ENCODE measurements around the gene DACH1. TPM values are rescaled to one million over a fixed set of nuclear protein-coding genes. Genes with fewer than 3 reads are reported as not detected.

The DACH1 gene
- total RNA-seq, 2 experiments from 2014 or later: 0.71 to 0.89 TPM

DNA sequence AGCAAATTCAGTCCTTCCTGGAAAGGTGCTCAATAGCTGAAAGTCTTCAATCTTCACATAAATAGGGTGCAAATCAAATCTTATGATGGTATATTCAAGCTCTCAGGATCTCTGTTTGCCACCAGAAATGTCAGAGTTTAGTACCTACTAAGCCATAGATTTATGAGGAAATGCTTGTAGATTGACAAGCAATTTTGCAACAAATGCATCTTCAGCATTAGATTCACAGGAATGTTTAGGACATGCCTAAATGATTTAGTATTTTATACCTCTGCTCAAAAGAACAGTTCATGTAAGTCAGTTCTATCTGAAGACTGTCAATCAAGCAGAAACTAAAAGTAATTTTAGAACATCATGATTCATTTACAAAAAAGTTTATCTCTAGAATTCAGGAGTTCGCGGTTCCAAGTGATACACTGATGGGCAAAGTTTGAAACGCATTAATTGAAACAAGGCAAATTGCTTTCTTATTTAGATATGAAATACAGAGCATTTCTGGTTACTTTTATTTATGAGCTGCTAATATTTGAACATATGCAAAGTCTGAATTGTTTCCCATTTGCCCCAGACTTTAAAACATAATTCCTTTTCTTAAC is 65.7 kb downstream of the DACH1 start:
- ChIA-PET POLR2A (no interaction called here), CTCF (no interaction called here)
- no peak overlapping the region for H3K27ac ChIP-seq (ENCODE audit: low read depth in 1 of 2, low read length in 2 of 2)
- H3K9me3 Mint-ChIP-seq: no peaks in the 10 kb centered on the region
- H3K27me3 Mint-ChIP-seq: no peaks in the 10 kb centered on the region
- DNase-seq (no peak), ATAC-seq (ENCODE audit: poor library complexity) (no peak)
- no peaks in the 10 kb centered on the region for H3K4me1 ChIP-seq (ENCODE audit: insufficient read depth, low read length)
- H3K9me3 ChIP-seq (ENCODE audit: control insufficient read depth in 1 of 2, insufficient read depth in 1 of 2, low read length in 2 of 2): no peaks in the 10 kb centered on the region
- TF ChIP-seq, protein P1, sequence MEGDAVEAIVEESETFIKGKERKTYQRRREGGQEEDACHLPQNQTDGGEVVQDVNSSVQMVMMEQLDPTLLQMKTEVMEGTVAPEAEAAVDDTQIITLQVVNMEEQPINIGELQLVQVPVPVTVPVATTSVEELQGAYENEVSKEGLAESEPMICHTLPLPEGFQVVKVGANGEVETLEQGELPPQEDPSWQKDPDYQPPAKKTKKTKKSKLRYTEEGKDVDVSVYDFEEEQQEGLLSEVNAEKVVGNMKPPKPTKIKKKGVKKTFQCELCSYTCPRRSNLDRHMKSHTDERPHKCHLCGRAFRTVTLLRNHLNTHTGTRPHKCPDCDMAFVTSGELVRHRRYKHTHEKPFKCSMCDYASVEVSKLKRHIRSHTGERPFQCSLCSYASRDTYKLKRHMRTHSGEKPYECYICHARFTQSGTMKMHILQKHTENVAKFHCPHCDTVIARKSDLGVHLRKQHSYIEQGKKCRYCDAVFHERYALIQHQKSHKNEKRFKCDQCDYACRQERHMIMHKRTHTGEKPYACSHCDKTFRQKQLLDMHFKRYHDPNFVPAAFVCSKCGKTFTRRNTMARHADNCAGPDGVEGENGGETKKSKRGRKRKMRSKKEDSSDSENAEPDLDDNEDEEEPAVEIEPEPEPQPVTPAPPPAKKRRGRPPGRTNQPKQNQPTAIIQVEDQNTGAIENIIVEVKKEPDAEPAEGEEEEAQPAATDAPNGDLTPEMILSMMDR (IDR thresholded peaks at IDR 0.05): no peak
- H3K4me3 Mint-ChIP-seq: no peak overlapping the region
- intact Hi-C loops (cut with DNase I, micrococcal nuclease): no loop called here
- no peak overlapping the region for H3K4me3 ChIP-seq (ENCODE audit: low read length)
- H3K36me3 ChIP-seq (ENCODE audit: insufficient read depth, low read length): no peaks in the 10 kb centered on the region
- H3K36me3 Mint-ChIP-seq (ENCODE audit: low read depth): no peaks in the 10 kb centered on the region
- H3K27me3 ChIP-seq (ENCODE audit: control insufficient read depth in 1 of 2, insufficient read depth in 2 of 2, low read length in 2 of 2): no peaks in the 10 kb centered on the region
- H3K4me1 Mint-ChIP-seq (ENCODE audit: low read depth): no peaks in the 10 kb centered on the region
- H3K27ac Mint-ChIP-seq: no peak overlapping the region

- no peaks in the 10 kb centered on the region for H3K36me3 Mint-ChIP-seq (ENCODE audit: low read depth)
- intact Hi-C loops (cut with DNase I, micrococcal nuclease): no loop called here
- H3K27ac ChIP-seq (ENCODE audit: low read depth in 1 of 2, low read length in 2 of 2): no peak overlapping the region
- TF ChIP-seq, protein P1 (IDR thresholded peaks at IDR 0.05): no peak
- H3K27me3 ChIP-seq (ENCODE audit: control insufficient read depth in 1 of 2, insufficient read depth in 2 of 2, low read length in 2 of 2): no peaks in the 10 kb centered on the region
- no peaks in the 10 kb centered on the region for H3K36me3 ChIP-seq (ENCODE audit: insufficient read depth, low read length)
- no peak overlapping the region for H3K4me3 Mint-ChIP-seq
- H3K27me3 Mint-ChIP-seq: no peaks in the 10 kb centered on the region
- no peaks in the 10 kb centered on the region for H3K9me3 Mint-ChIP-seq
- no peaks in the 10 kb centered on the region for H3K4me1 ChIP-seq (ENCODE audit: insufficient read depth, low read length)
- ATAC-seq (ENCODE audit: poor library complexity) (no peak), DNase-seq (no peak)
- no peak overlapping the region for H3K27ac Mint-ChIP-seq
- H3K9me3 ChIP-seq (ENCODE audit: control insufficient read depth in 1 of 2, insufficient read depth in 1 of 2, low read length in 2 of 2): peaks cover 0 to 3% of the 10 kb centered on the region in 2 experiments
- ChIA-PET CTCF (no interaction called here), POLR2A (no interaction called here)
- no peaks in the 10 kb centered on the region for H3K4me1 Mint-ChIP-seq (ENCODE audit: low read depth)
- H3K4me3 ChIP-seq (ENCODE audit: low read length): no peak overlapping the region
Measured at GRCh38 chr13:71799324-71799723, 67.7 kb downstream of the DACH1 start.

DNA sequence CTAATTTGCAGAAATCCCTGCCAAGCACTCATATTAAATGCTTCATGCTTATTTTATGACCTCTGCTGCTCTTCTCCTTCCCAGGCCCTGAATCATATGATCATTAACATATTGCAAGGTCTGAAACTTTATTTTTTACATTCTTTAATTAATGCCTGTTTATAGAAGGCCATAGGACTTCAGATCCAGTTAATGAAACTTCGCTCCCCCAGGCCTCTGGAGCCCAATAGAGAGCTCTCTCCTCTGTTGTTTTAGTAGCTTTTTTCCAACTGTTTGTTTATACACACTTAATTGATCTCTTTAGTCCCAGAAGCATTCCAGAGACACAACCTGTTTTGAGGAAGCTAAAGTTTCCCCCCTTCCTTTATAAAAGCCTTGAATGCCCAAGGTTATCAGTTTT is 68.3 kb downstream of the DACH1 start:
- Mint-ChIP-seq H3K36me3 (ENCODE audit: low read depth) (no peaks in the 10 kb centered on the region), H3K4me3 (no peak overlapping the region), H3K4me1 (ENCODE audit: low read depth) (no peaks in the 10 kb centered on the region), H3K27me3 (no peaks in the 10 kb centered on the region), H3K27ac (no peak overlapping the region), H3K9me3 (no peaks in the 10 kb centered on the region)
- Histone ChIP-seq H3K4me1 (ENCODE audit: insufficient read depth, low read length) (no peaks in the 10 kb centered on the region), H3K4me3 (ENCODE audit: low read length) (no peak overlapping the region), H3K36me3 (ENCODE audit: insufficient read depth, low read length) (no peaks in the 10 kb centered on the region), H3K9me3 (ENCODE audit: control insufficient read depth in 1 of 2, insufficient read depth in 1 of 2, low read length in 2 of 2) (peaks cover 0 to 5% of the 10 kb centered on the region in 2 experiments), H3K27ac (ENCODE audit: low read depth in 1 of 2, low read length in 2 of 2) (no peak overlapping the region), H3K27me3 (ENCODE audit: control insufficient read depth in 1 of 2, insufficient read depth in 2 of 2, low read length in 2 of 2) (no peaks in the 10 kb centered on the region)
- TF ChIP-seq, protein P1 (IDR thresholded peaks at IDR 0.05): no peak
- intact Hi-C loops (cut with DNase I, micrococcal nuclease): no loop called here
- ATAC-seq (ENCODE audit: poor library complexity) (no peak), DNase-seq (no peak)
- CTCF ChIA-PET: no interaction called here
- POLR2A ChIA-PET: no interaction called here

All from CD4-positive, alpha-beta T cell (primary cell).